H1 (cell line): Measurements from ENCODE around the gene GADL1. TPM values are rescaled to one million over a fixed set of nuclear protein-coding genes. Genes with fewer than 3 reads are reported as not detected.

Experiments
- CTCF ChIA-PET: fragments of 300-600 bp; sonication (Branson Sonifier 250); formaldehyde crosslinking; loops from one replicate; lab custom pipeline; 2021; ENCODE audit not compliant: partially characterized antibody; lab: Charles Lee
- POLR2A ChIA-PET: fragments of 300-600 bp; sonication (Branson Sonifier 250); formaldehyde crosslinking; loops from one replicate; lab custom pipeline; 2021; ENCODE audit warnings: inconsistent platforms; ENCODE audit not compliant: partially characterized antibody; lab: Charles Lee
- DNase-seq, 2 experiments: peaks; one replicate each; pipeline versions ENCODE4 v3.0.0 to v3.0.0-alpha.2; 2010 to 2022; ENCODE audit warnings: low spot score in 2 of 2, low read depth in 1 of 2, mixed read lengths in 1 of 2
- FAIRE-seq: peaks from 2 replicates; lab custom pipeline; 2011; peaks lifted over from hg19 to GRCh38; lab: Jason Lieb, UNC
- H2AFZ ChIP-seq: 2 replicates; pipeline ENCODE4 v1.8.1; 2012; ENCODE audit warnings: low read length, inconsistent platforms
- H2AK5ac ChIP-seq: 2 replicates; pipeline ENCODE4 v1.6.1; 2013; ENCODE audit warnings: low read depth, low read length
- H2BK120ac ChIP-seq: replicated peaks from 2 replicates; pipeline ENCODE3; 2013; ENCODE audit warnings: low read depth, low read length, inconsistent platforms
- H2BK12ac ChIP-seq: 2 replicates; pipeline ENCODE4 v1.6.1; 2013; ENCODE audit warnings: low read depth, low read length
- H2BK15ac ChIP-seq: 2 replicates; pipeline ENCODE4 v1.6.1; 2013; ENCODE audit warnings: low read length
- H2BK20ac ChIP-seq: 2 replicates; pipeline ENCODE4 v1.6.1; 2013; ENCODE audit warnings: low read length
- H2BK5ac ChIP-seq: 2 replicates; pipeline ENCODE4 v1.6.1; 2013; ENCODE audit warnings: low read depth, low read length
- H3K14ac ChIP-seq: 2 replicates; pipeline ENCODE4 v1.6.1; 2013; ENCODE audit warnings: inconsistent platforms; ENCODE audit not compliant: insufficient read length
- H3K18ac ChIP-seq: 2 replicates; pipeline ENCODE4 v1.6.1; 2013; ENCODE audit warnings: low read length; ENCODE audit errors: extremely low read depth
- H3K23ac ChIP-seq: 2 replicates; pipeline ENCODE4 v1.6.1; 2013; ENCODE audit warnings: inconsistent platforms; ENCODE audit not compliant: insufficient read length
- H3K23me2 ChIP-seq: 2 replicates; pipeline ENCODE4 v1.6.1; 2013; ENCODE audit warnings: low read depth, low read length
- H3K27ac ChIP-seq: 2 replicates; pipeline ENCODE4 v1.6.1; 2011; ENCODE audit warnings: low read depth, low read length, inconsistent platforms
- H3K27me3 ChIP-seq, 4 experiments: replicated peaks in 1 of 4; 1 replicate in 1 of 4; 2 replicates in 3 of 4; pipeline versions ENCODE4 v1.6.1 to v1.8.1; 2011 to 2013; ENCODE audit warnings: low read length in 3 of 4, mild to moderate bottlenecking in 3 of 4, inconsistent platforms in 2 of 4, mixed read lengths in 2 of 4, moderate library complexity in 1 of 4; ENCODE audit not compliant: control insufficient read depth in 3 of 4, insufficient read depth in 3 of 4; ENCODE audit errors: extremely low read depth in 1 of 4
- H3K36me3 ChIP-seq, 4 experiments: 2 replicates each; pipeline versions ENCODE4 v1.6.1 to v1.8.1; 2011 to 2013; ENCODE audit warnings: mild to moderate bottlenecking in 4 of 4, low read length in 3 of 4, moderate library complexity in 2 of 4, control low read depth in 1 of 4, inconsistent platforms in 1 of 4; ENCODE audit not compliant: insufficient read depth in 4 of 4, control insufficient read depth in 2 of 4
- H3K4ac ChIP-seq: replicated peaks from 2 replicates; pipeline ENCODE3; 2013; ENCODE audit warnings: low read length, low read depth, mixed read lengths, inconsistent platforms; ENCODE audit not compliant: insufficient read length
- H3K4me1 ChIP-seq, 4 experiments: replicated peaks in 1 of 4; 1 replicate in 1 of 4; 2 replicates in 3 of 4; pipeline versions ENCODE4 v1.6.1 to v1.8.1; 2011 to 2013; ENCODE audit warnings: low read length in 3 of 4, inconsistent platforms in 2 of 4, mixed read lengths in 1 of 4; ENCODE audit not compliant: insufficient read depth in 4 of 4, control insufficient read depth in 3 of 4
- H3K4me2 ChIP-seq, 2 experiments: 2 replicates each; pipeline versions ENCODE4 v1.6.1 to v1.8.1; 2011 to 2013; ENCODE audit warnings: low read depth in 2 of 2, low read length in 2 of 2, control low read depth in 1 of 2, inconsistent platforms in 1 of 2, mild to moderate bottlenecking in 1 of 2; ENCODE audit not compliant: insufficient read depth in 1 of 2
- H3K4me3 ChIP-seq, 4 experiments: fragments of 200-600, 300-600 bp in 1 of 4; sonication (generic), shearing (Covaris generic), sonication (Bioruptor Twin) in 1 of 4; 2 replicates each; pipeline versions ENCODE4 v1.5.1 to v1.8.1; 2011 to 2016; ENCODE audit warnings: low read length in 4 of 4, low read depth in 3 of 4, control low read depth in 2 of 4, inconsistent platforms in 2 of 4, mild to moderate bottlenecking in 2 of 4, mixed read lengths in 1 of 4, moderate library complexity in 1 of 4; ENCODE audit not compliant: insufficient read depth in 2 of 4; ENCODE audit errors: extremely low read depth in 1 of 4
- H3K56ac ChIP-seq: replicated peaks from 2 replicates; pipeline ENCODE3; 2013; ENCODE audit warnings: low read depth, mild to moderate bottlenecking, mixed read lengths, low read length, inconsistent platforms; ENCODE audit not compliant: insufficient read length
- H3K79me1 ChIP-seq: 2 replicates; pipeline ENCODE4 v1.6.1; 2013; ENCODE audit warnings: low read depth, low read length, control low read depth
- H3K79me2 ChIP-seq, 2 experiments: 2 replicates each; pipeline versions ENCODE4 v1.6.1 to v1.8.1; 2012 to 2013; ENCODE audit warnings: low read length in 2 of 2, mild to moderate bottlenecking in 2 of 2, inconsistent platforms in 1 of 2; ENCODE audit not compliant: insufficient read depth in 2 of 2, control insufficient read depth in 1 of 2
- H3K9ac ChIP-seq, 4 experiments: replicated peaks in 1 of 4; 1 replicate in 1 of 4; 2 replicates in 3 of 4; pipeline versions ENCODE4 v1.6.1 to v1.8.1; 2011 to 2013; ENCODE audit warnings: low read depth in 3 of 4, low read length in 3 of 4, control low read depth in 2 of 4, mild to moderate bottlenecking in 2 of 4, moderate library complexity in 2 of 4, inconsistent platforms in 1 of 4; ENCODE audit errors: extremely low read depth in 1 of 4
- H3K9me3 ChIP-seq, 2 experiments: 2 replicates each; pipeline versions ENCODE4 v1.6.1 to v1.8.1; 2012 to 2013; ENCODE audit warnings: mild to moderate bottlenecking in 2 of 2, moderate library complexity in 2 of 2, control low read depth in 1 of 2, inconsistent platforms in 1 of 2, low read depth in 1 of 2, low read length in 1 of 2, mixed read lengths in 1 of 2; ENCODE audit not compliant: insufficient read depth in 2 of 2
- H4K20me1 ChIP-seq, 2 experiments: replicated peaks in 1 of 2; 2 replicates each; pipeline versions ENCODE3 to v1.8.1; 2011 to 2013; ENCODE audit warnings: inconsistent platforms in 2 of 2, low read length in 2 of 2, mild to moderate bottlenecking in 1 of 2; ENCODE audit not compliant: insufficient read depth in 2 of 2, control insufficient read depth in 1 of 2
- H4K5ac ChIP-seq: 2 replicates; pipeline ENCODE4 v1.6.1; 2013; ENCODE audit warnings: low read length, low read depth, mixed read lengths, inconsistent platforms; ENCODE audit not compliant: insufficient read length
- H4K8ac ChIP-seq: 2 replicates; pipeline ENCODE4 v1.8.0; 2013; ENCODE audit warnings: mild to moderate bottlenecking, moderate library complexity, low read length, inconsistent platforms; ENCODE audit not compliant: insufficient read depth; ENCODE audit errors: extremely low read depth
- H4K91ac ChIP-seq: replicated peaks from 2 replicates; pipeline ENCODE3; 2013; ENCODE audit warnings: low read length, mixed read lengths, inconsistent platforms; ENCODE audit not compliant: insufficient read length
- BACH1 ChIP-seq: IDR thresholded peaks from 2 replicates; pipeline ENCODE4 v1.6.1; 2012; ENCODE audit warnings: low read length, improper control_type of control experiment
- RFX5 ChIP-seq: IDR thresholded peaks from 2 replicates; pipeline ENCODE4 v1.6.1; 2011; ENCODE audit warnings: low read depth, low read length, improper control_type of control experiment, borderline replicate concordance
- RNF2 ChIP-seq: fragments of 200-900, 300-1000 bp; sonication (generic); IDR thresholded peaks from 2 replicates; pipeline ENCODE4 v1.7.1; 2016; ENCODE audit warnings: borderline replicate concordance, low read depth, mild to moderate bottlenecking, antibody characterized with exemption, low read length; ENCODE audit not compliant: poor library complexity, severe bottlenecking; ENCODE audit errors: missing control alignments
- SIRT6 ChIP-seq: IDR thresholded peaks from one replicate; pipeline ENCODE4 v1.7.1; 2012; ENCODE audit warnings: low read length, inconsistent platforms
- TEAD4 ChIP-seq: IDR thresholded peaks from 2 replicates; pipeline ENCODE4 v1.6.1; 2012; ENCODE audit warnings: low read depth, low read length, inconsistent platforms, mixed read lengths
- WGBS, 2 experiments: shearing (Covaris generic) in 1 of 2; methylation state at CpG; one replicate each; pipeline versions ENCODE4 v1.1.6 to v1.1.7; 2013 to 2015; ENCODE audit warnings: low lambda C conversion rate in 2 of 2, mixed read lengths in 2 of 2, inconsistent platforms in 1 of 2, low coverage in 1 of 2, missing lambda C conversion rate in 1 of 2; ENCODE audit not compliant: insufficient replicate concordance in 2 of 2, insufficient coverage in 1 of 2, insufficient read length in 1 of 2; ENCODE audit errors: extremely low coverage in 1 of 2, missing lambda C conversion rate in 1 of 2; 5-methylcytosine and 5-hydroxymethylcytosine counted together
- polyA plus RNA-seq, 7 experiments: library from polyadenylated mRNA; depleted of rRNA in 3 of 7; stranded (reverse) in 5 of 7; unstranded in 2 of 7; fragments of >200 nt in 5 of 7; fragments of 200-250 nt in 2 of 7; gene quantifications; 1 replicate in 5 of 7; 2 replicates in 1 of 7; 4 replicates in 1 of 7; pipeline versions ENCODE4 v1.2.1 to v1.2.3, GENCODE V29; 2011 to 2013; ENCODE audit warnings: missing spikeins in 2 of 7, mixed read lengths in 2 of 7
- total RNA-seq: library from RNA; stranded (reverse); fragmentation: NEBNext Ultra II Directional; extraction: Animal tissue kit (Norgen Biotek cat#: 25700); gene quantifications from 2 replicates; pipeline ENCODE4 v1.2.1, GENCODE V29; 2021
- TF ChIP-seq, protein P1 (sequence below): IDR thresholded peaks from 2 replicates; pipeline ENCODE4 v1.6.1; 2012; ENCODE audit warnings: low read length, inconsistent platforms

GADL1 gene
- total and polyA plus RNA-seq, 2 of the 8 experiments (the other 6 are each of a cell fraction or from before 2014, with no cell fraction given) = 0.03 to 0.30 TPM

DNA sequence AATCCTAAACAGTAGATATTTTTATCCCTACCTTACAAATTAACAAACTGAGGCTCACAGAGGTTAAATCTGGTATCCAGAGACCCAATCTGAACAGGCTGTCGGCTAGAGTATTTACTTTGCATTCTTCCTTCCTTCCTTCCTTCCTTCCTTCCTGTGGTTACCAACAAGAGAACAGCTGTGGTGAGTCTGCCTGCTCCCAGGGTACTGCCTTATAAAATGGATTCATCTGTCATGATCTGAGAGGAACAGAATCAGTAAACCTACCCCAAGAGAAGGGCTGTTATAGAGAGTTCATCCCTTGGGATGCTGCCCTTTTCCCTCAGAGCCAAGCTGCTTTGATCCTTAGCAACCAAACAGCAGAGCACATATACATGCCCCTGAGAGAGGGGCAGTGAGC is 3.6 kb downstream of the GADL1 start:
- H4K5ac ChIP-seq = no peak overlapping the region
- H2BK120ac ChIP-seq = no peak overlapping the region
- H3K79me1 ChIP-seq = no peaks in the 10 kb centered on the region
- H2BK5ac ChIP-seq = no peak overlapping the region
- H4K20me1 ChIP-seq = no peaks in the 10 kb centered on the region
- H3K9me3 ChIP-seq = no peaks in the 10 kb centered on the region
- H2BK15ac ChIP-seq = no peak overlapping the region
- H3K4me1 ChIP-seq = peaks cover 5 to 8% (median 7%) of the 10 kb centered on the region in 4 experiments; a peak in 6 of 7 replicates
- no peak for DNase-seq
- H2BK12ac ChIP-seq = no peak overlapping the region
- H4K91ac ChIP-seq = no peak overlapping the region
- WGBS, 2 experiments = 60% methylated on average over 1 of the region's 1 CpG; no CpG with 5 or more reads in 1 of the 2 experiments
- no peak overlapping the region for H3K18ac ChIP-seq
- POLR2A ChIA-PET = no interaction called here
- no peak overlapping the region for H3K23ac ChIP-seq
- H3K27me3 ChIP-seq = peaks cover 0 to 16% (median 11%) of the 10 kb centered on the region in 4 experiments; a peak in 5 of 7 replicates
- H3K4me3 ChIP-seq = no peak overlapping the region
- H2AK5ac ChIP-seq = no peak overlapping the region
- H3K14ac ChIP-seq = no peak overlapping the region
- H3K9ac ChIP-seq = no peak overlapping the region
- H3K56ac ChIP-seq = no peak overlapping the region
- H2BK20ac ChIP-seq = 0 out of 2 replicates have a peak overlapping the region, but pooled peaks have one; percentile 63
- peaks cover 4% of the 10 kb centered on the region; the same call in 1 of the 2 replicates for H3K23me2 ChIP-seq
- CTCF ChIA-PET = no interaction called here
- no peaks in the 10 kb centered on the region for H3K79me2 ChIP-seq
- H3K36me3 ChIP-seq = no peaks in the 10 kb centered on the region
- H3K4me2 ChIP-seq = no peak overlapping the region
- no peak overlapping the region for H4K8ac ChIP-seq
- H3K27ac ChIP-seq = no peak overlapping the region
- TF ChIP-seq TEAD4 (no peak), BACH1 (no peak), RFX5 (no peak), RNF2 (no peak), SIRT6 (no peak)
- TF ChIP-seq, protein P1, sequence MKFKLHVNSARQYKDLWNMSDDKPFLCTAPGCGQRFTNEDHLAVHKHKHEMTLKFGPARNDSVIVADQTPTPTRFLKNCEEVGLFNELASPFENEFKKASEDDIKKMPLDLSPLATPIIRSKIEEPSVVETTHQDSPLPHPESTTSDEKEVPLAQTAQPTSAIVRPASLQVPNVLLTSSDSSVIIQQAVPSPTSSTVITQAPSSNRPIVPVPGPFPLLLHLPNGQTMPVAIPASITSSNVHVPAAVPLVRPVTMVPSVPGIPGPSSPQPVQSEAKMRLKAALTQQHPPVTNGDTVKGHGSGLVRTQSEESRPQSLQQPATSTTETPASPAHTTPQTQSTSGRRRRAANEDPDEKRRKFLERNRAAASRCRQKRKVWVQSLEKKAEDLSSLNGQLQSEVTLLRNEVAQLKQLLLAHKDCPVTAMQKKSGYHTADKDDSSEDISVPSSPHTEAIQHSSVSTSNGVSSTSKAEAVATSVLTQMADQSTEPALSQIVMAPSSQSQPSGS = no peak
- H2AFZ ChIP-seq = peak overlapping the region; percentile 70; the same call in 1 of the 2 replicates
- no peak for FAIRE-seq
- H3K4ac ChIP-seq = peak overlapping the region; percentile 9
